ENCODE measurements around the gene ZSCAN2. TPM values are rescaled to one million over a fixed set of nuclear protein-coding genes. Genes with fewer than 3 reads are reported as not detected.

ZSCAN2 gene
- total and polyA plus RNA-seq, 2 of the 4 experiments (the other 2 are of a cell fraction) = 10.4 to 18.3 TPM

- no peak for TF ChIP-seq ELK1 (IDR thresholded peaks at IDR 0.05; ENCODE audit: borderline replicate concordance, low read depth, low read length)
- no peak for TF ChIP-seq MAZ (IDR thresholded peaks at IDR 0.05; ENCODE audit: borderline replicate concordance, low read depth, low read length)
- no peak for TF ChIP-seq NFE2L2 (IDR thresholded peaks at IDR 0.05; ENCODE audit: low read depth, low read length)
- no peak for TF ChIP-seq RFX5 (IDR thresholded peaks at IDR 0.05; ENCODE audit: low read depth, low read length)
- no peak for TF ChIP-seq SMC3 (IDR thresholded peaks at IDR 0.05; ENCODE audit: low read depth, low read length)
- TF ChIP-seq CEBPB (IDR thresholded peaks at IDR 0.05; ENCODE audit: low read depth, low read length) = no peak
- TF ChIP-seq RCOR1 (IDR thresholded peaks at IDR 0.05; ENCODE audit: insufficient replicate concordance, low read length) = no peak
- TF ChIP-seq MXI1 (IDR thresholded peaks at IDR 0.05; ENCODE audit: borderline replicate concordance, low read depth, low read length) = no peak
- ChIA-PET POLR2A (ENCODE audit: unreplicated experiment) (no interaction called here), CTCF (no interaction called here)
- ATAC-seq (ENCODE audit: low read depth) = no peak
- Histone ChIP-seq H3K9me1 (ENCODE audit: insufficient read depth, low read length) (peaks cover 6% of the 10 kb centered on the region; the same call in 1 of the 2 replicates), H2BK15ac (ENCODE audit: low read depth, low read length) (no peak overlapping the region), H3K23ac (ENCODE audit: low read depth, low read length) (no peak overlapping the region), H2AK5ac (ENCODE audit: low read depth, low read length) (no peak overlapping the region), H3K18ac (ENCODE audit: low read depth, low read length) (no peak overlapping the region), H2BK20ac (ENCODE audit: low read depth, low read length) (no peak overlapping the region), H3K9ac (ENCODE audit: low read depth, low read length) (no peak overlapping the region), H2AFZ (replicated peaks; ENCODE audit: low read length, poor library complexity) (no peak overlapping the region), H3K9me3 (ENCODE audit: control insufficient read depth, insufficient read depth, low read length) (no peaks in the 10 kb centered on the region), H3K14ac (replicated peaks; ENCODE audit: low read depth, low read length) (no peak overlapping the region), H2BK120ac (ENCODE audit: low read depth, low read length) (no peak overlapping the region), H3K27me3 (ENCODE audit: control insufficient read depth, insufficient read depth, low read length) (no peaks in the 10 kb centered on the region), H3K56ac (ENCODE audit: extremely low read depth, insufficient read depth, low read length) (no peak overlapping the region), H3K79me1 (ENCODE audit: low read depth in 1 of 2, low read length in 2 of 2) (peaks cover 16 to 32% of the 10 kb centered on the region in 2 experiments), H4K5ac (ENCODE audit: low read depth, low read length) (no peak overlapping the region), H4K20me1 (ENCODE audit: insufficient read depth, low read length) (peaks cover 5% of the 10 kb centered on the region; the same call in 1 of the 2 replicates), H3K4me3 (ENCODE audit: insufficient read depth, low read depth, low read length) (no peak overlapping the region), H4K8ac (ENCODE audit: low read depth in 2 of 2, low read length in 2 of 2) (no peak overlapping the region), H3K4ac (ENCODE audit: low read depth, low read length) (no peak overlapping the region), H3K36me3 (ENCODE audit: control insufficient read depth, insufficient read depth, low read length) (peaks cover 70% of the 10 kb centered on the region), H2AK9ac (replicated peaks; ENCODE audit: low read depth, low read length, poor library complexity) (peak overlapping the region; percentile 24), H3K4me2 (ENCODE audit: low read depth, low read length) (no peak overlapping the region), H2BK5ac (ENCODE audit: low read depth, low read length, poor library complexity, severe bottlenecking) (no peak overlapping the region), H3K4me1 (ENCODE audit: control insufficient read depth, insufficient read depth, low read length) (0 out of 2 replicates have a peak, but pooled peaks cover 2% of the 10 kb centered on the region), H3K27ac (ENCODE audit: insufficient read depth, low read length) (no peak overlapping the region), H4K91ac (ENCODE audit: insufficient read depth, low read depth, low read length) (no peak overlapping the region)
- no TSS peak for BruUV-seq (replicated peaks)
- intact Hi-C loops (cut with micrococcal nuclease) (no loop called here), dilution Hi-C loops (cut with HindIII; ENCODE audit: low sequenced_read_pairs, unreplicated experiment) (no loop called here), in situ Hi-C loops (cut with MboI; ENCODE audit: low sequenced_read_pairs) (no loop called here)
- WGBS, 2 experiments (ENCODE audit: extremely low coverage in 2 of 2, insufficient read length in 1 of 2) = 100% methylated on average over 1 of the region's 10 CpGs; no CpG with 5 or more reads in 1 of the 2 experiments
- DNase-seq = no peak
Observed at GRCh38 chr15:84645997-84646396, 45.2 kb downstream of the ZSCAN2 start.

Measured in IMR-90 (cell line).